Measurements from ENCODE around the gene BEAN1.

DNA sequence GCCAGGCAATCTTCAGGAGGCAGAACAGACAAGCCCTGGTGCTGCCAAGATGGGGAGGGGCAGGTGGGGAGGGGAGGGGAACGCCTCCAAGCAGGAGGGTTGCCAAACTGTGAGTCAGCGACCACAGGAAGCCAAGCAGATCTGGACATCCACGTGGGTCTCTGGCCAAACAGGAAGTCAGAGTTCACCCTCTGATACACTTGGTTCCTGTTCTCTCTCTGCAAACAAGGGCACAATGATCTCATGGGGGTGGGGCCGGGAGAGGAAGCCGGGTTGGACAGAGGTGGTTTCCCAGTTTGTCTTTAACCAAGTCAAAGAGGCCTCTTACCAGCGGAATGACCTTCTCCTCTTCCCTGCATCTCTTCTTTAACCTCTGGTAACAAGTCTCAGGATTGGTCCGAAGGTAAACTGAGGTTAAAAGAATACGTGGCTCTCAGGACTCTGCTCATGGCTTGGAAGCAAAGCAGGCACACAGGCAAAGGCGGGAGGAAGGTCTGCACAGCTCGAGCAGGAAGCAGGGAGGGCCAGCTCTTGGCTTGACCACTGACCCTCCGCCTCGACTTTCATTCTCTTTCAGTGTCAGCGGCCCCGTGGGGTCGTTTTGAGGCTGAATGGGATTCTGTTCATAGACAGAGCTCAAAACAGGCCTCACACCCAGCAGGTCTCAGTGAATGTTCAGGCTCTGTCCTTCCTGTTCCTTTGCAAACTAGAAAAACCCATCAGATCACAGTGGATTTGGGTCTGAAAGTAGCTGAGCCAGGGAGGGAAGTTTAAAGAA lies 89.9 kb downstream of the BEAN1 start:
- TF ChIP-seq POLR2A (IDR thresholded peaks at IDR 0.05), result peak in 1 of 3 donors; percentile 41
- TF ChIP-seq, protein P1, sequence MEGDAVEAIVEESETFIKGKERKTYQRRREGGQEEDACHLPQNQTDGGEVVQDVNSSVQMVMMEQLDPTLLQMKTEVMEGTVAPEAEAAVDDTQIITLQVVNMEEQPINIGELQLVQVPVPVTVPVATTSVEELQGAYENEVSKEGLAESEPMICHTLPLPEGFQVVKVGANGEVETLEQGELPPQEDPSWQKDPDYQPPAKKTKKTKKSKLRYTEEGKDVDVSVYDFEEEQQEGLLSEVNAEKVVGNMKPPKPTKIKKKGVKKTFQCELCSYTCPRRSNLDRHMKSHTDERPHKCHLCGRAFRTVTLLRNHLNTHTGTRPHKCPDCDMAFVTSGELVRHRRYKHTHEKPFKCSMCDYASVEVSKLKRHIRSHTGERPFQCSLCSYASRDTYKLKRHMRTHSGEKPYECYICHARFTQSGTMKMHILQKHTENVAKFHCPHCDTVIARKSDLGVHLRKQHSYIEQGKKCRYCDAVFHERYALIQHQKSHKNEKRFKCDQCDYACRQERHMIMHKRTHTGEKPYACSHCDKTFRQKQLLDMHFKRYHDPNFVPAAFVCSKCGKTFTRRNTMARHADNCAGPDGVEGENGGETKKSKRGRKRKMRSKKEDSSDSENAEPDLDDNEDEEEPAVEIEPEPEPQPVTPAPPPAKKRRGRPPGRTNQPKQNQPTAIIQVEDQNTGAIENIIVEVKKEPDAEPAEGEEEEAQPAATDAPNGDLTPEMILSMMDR (IDR thresholded peaks at IDR 0.05 in 8 of 11, conservative IDR thresholded peaks at IDR 0.05 in 3 of 11), result peak in 3 of 11 experiments; percentile 9 to 28 (median 11)

Measured in spleen (tissue), 7 donors.